Astrocyte of the cerebellum (primary cell): ENCODE measurements around the gene KCNV2.

Experiments used
- DNase-seq: peaks from one replicate; pipeline ENCODE4 v3.0.0-alpha.2; 2011; ENCODE audit warnings: low read depth
- H3K4me3 ChIP-seq: 2 replicates; pipeline ENCODE4 v1.5.1; 2011; ENCODE audit warnings: mild to moderate bottlenecking, low read depth, low read length, moderate library complexity
- in situ Hi-C: cut with HindIII; loops from 2 replicates; pipeline ENCODE4 v1.10.0; 2017; ENCODE audit warnings: low sequenced_read_pairs
- TF ChIP-seq, protein P1 (sequence below): IDR thresholded peaks from 2 replicates; pipeline ENCODE4 v1.5.1; 2012; ENCODE audit warnings: low read length, low read depth, moderate library complexity, mild to moderate bottlenecking; ENCODE audit errors: missing control alignments

Gene KCNV2

DNA sequence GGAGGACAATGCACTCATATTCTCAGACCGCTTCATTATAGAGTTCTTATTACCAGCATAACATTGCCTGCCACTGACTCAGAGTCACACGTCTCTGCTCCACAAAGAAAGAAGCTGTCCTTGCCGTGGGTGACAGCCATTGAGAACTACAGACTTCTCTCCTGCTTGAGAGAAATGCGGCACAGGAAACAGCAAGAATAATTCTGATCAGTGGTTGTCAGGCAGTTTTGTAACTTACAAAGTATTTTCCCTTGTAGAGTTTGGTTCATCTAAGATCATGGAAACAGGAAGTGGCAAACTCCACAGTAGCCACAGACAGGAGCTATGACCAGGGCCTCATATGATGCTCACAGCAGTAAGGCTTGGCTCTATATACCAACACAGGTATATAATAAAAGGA is 47.0 kb downstream of the KCNV2 start:
- in situ Hi-C loops, result no loop called here
- H3K4me3 ChIP-seq, result no peak overlapping the region
- TF ChIP-seq, protein P1, sequence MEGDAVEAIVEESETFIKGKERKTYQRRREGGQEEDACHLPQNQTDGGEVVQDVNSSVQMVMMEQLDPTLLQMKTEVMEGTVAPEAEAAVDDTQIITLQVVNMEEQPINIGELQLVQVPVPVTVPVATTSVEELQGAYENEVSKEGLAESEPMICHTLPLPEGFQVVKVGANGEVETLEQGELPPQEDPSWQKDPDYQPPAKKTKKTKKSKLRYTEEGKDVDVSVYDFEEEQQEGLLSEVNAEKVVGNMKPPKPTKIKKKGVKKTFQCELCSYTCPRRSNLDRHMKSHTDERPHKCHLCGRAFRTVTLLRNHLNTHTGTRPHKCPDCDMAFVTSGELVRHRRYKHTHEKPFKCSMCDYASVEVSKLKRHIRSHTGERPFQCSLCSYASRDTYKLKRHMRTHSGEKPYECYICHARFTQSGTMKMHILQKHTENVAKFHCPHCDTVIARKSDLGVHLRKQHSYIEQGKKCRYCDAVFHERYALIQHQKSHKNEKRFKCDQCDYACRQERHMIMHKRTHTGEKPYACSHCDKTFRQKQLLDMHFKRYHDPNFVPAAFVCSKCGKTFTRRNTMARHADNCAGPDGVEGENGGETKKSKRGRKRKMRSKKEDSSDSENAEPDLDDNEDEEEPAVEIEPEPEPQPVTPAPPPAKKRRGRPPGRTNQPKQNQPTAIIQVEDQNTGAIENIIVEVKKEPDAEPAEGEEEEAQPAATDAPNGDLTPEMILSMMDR, result no peak
- DNase-seq, result no peak

DNA sequence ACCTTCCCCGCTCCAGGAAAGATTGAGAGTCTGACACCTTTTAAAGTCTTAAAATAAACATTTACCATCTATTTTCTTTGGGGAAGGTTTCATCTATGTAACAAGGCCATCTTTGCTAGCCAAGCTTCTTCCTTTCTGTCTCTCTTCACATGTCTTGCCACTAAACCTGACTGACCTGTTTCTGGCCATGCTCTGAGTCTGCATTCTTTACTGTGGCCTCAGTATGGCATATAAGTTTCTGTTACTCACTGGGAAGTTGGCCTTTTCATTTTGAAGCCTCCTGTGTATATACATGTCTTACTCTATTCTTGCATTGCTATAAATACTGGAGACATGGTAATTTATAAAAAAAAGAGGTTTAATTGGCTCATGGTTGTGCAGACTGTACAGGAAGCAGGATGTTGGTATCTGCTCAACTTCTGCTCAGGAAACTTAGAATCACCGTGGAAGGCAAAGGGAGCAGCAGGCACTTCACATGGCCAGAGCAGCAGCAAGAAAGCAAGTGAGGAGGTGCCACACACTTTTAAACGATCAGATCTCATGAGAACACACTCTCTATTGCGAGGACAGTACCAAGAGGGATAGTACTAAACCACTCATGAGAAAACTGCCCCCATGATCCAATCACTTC is 48.1 kb downstream of the KCNV2 start:
- TF ChIP-seq, protein P1, result no peak
- no peak for DNase-seq

GRCh38 chr9:2767800-2768677 is 50.7 kb downstream of the KCNV2 start:
- H3K4me3 ChIP-seq, result no peak overlapping the region
- in situ Hi-C loops, result no loop called here
- no peak for DNase-seq
- TF ChIP-seq, protein P1, result no peak

More for the DNA sequence above, 48.1 kb downstream of the KCNV2 start:
- in situ Hi-C loops, result no loop called here
- H3K4me3 ChIP-seq, result no peak overlapping the region

DNA sequence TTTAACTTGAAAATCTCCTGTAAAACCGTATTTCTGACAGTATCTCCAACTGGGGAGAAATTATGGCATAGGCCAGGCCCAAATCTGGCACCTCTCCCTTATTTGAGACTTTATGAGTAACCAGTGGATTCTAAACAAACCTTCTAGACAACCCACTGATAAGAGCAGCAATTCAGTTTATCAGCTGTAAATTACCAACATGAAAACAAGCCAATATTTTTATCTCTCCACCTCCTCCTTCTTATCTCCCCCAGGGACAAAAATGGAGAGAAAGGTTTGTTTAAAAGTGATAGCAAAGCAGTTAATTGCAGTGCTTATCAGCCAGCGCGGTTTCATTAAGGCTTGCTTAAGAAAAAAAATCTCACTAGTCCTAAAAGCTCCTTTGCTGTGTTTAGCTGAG is 53.8 kb downstream of the KCNV2 start:
- H3K4me3 ChIP-seq, result no peak overlapping the region
- TF ChIP-seq, protein P1, result no peak
- DNase-seq, result no peak
- in situ Hi-C loops, result no loop called here

- no peak for DNase-seq
- in situ Hi-C loops, result no loop called here
- TF ChIP-seq, protein P1, result no peak
- H3K4me3 ChIP-seq, result no peak overlapping the region
Observed at GRCh38 chr9:2771661-2772060, 54.4 kb downstream of the KCNV2 start.

DNA sequence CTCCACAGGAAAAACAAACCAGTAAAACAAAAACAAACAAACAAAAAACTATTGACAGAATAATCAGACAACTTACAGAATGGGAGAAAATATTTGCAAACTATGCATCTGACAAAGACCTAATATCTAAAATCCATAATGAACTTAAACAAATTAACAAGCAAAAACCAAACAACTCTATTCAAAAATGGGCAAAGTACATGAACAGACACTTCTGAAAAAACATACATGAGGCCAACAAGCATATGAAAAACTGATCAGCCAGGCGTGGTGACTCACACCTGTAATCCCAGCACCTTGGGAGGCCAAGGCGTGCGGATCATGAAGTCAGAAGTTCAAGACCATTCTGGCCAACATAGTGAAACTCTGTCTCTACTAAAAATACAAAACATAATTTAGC is 60.1 kb downstream of the KCNV2 start:
- H3K4me3 ChIP-seq, result no peak overlapping the region
- in situ Hi-C loops, result no loop called here
- DNase-seq, result no peak
- TF ChIP-seq, protein P1, result no peak
